GM18505 (cell line): ENCODE measurements around the gene WASF2.
"Not testable (repeated sequence)": the region's sequence is repeated elsewhere in the genome, so short reads cannot be mapped to it uniquely, and the experiment has no call there.

Experiments used
- ATAC-seq: cut with Tn5 transposase; IDR thresholded peaks from one replicate; pipeline ENCODE4 v1.9.1; 2021; ENCODE audit not compliant: unreplicated experiment
- POLR2A ChIP-seq: IDR thresholded peaks from 4 replicates; pipeline ENCODE4 v1.6.1; 2011; ENCODE audit warnings: borderline replicate concordance; ENCODE audit not compliant: insufficient read depth, insufficient read length; ENCODE audit errors: extremely low read depth

The WASF2 gene

DNA sequence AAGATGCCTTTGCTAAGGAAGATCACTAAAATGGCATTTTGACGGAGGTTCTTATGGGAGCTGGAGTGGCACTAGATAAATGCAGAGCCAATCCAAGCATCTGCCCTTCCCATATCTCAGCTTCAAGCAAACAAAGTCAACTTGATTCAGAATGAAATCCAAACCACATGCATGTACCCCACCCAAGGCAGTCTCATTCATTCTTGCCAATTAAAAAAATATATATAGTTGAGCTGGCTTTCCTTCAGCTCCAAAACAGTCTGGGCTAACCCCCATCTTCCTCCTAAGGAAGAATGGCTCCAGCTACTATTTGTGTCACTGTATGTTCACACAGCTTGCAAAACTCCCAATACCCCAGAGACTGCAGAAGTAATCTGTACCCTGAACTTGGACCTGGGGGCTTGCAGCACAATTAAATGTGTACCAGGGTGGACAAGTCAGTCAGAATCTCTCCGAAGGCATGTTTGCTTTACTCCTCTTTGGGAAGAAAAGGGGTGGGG is 62.1 kb downstream of the WASF2 start:
- no peak for ATAC-seq
- TF ChIP-seq POLR2A = no peak

DNA sequence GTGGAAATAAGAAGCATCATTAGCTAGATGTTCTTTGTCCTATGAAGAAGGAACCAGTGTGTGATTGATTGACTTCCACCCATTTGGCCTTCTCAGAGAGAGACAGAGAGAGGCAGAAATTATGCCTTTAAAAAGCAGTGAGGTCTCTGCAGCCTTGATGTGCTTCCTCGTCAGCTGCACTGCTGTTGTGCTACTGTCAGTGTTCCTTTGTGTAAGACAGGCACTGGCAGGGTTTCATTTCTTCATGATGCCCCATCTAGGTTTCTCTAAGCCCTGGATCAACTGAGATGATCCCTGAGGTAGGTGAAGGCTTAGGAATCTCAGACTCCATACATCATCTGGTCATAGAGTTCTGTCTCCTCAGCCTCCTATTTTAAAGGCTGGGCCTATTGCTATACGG is 62.6 kb downstream of the WASF2 start:
- TF ChIP-seq POLR2A = no peak
- no peak for ATAC-seq

DNA sequence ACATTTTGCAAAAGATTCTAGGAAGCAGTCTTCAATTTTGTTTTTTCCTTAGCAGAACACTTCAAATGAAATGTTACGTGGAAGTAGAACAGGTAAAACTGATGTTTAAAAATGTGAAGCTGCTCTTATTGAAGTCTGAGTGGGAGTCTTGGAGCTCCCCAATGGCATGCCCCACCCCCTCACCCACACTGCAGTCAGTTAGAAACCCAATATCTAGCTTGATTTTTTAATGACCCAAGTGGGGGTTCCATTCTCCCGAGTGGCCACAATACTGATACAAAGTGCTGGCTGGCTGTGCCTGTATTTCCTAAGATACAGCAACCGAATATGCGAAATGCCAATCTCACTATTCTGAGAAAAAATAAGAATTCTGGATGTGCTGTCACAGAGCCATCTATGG is 66.3 kb downstream of the WASF2 start:
- ATAC-seq = no peak

DNA sequence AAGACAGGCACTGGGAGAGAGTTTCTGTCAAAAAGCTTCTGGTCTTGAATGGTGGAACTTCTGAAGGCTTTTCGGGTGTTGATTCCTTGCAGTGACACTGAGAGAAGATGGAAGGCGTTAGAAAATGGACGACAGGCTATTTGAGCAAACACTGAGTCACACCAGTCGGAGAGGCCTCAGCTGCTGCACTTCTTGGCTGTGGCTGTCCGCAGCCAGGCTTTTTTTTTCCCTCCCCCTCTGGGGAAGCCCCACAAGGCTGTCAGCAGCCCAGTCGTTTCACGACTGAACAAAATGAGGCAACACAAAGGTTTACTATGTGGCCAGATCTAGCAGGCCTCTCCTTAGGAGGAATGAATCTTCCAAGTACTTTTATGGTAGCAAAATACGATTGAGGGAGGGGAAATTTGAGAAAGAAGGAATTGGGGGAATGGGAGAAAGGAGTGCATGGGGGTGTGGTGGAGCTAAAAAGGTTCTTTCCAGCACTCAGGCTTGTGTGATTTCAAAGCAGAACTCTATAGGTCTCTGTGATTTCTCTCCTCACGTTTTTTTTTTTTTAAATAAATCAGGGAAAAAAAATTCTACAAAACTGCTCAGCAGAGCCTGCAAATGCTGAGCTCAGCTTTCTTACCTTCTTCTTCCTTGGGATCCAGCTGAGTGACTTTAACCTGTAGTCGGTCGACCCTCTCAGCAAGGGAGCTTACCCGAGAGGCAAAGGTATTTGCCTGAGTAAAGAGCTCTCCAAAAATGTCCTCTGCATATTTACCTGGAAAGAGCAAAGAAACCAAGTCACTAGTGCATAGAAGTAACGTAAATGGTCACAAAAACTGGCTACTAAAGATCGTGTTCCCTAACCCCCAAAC is 71.4 kb downstream of the WASF2 start:
- peak; percentile 44 for TF ChIP-seq POLR2A
- ATAC-seq = no peak

More for the DNA sequence above, 66.3 kb downstream of the WASF2 start:
- TF ChIP-seq POLR2A = no peak

DNA sequence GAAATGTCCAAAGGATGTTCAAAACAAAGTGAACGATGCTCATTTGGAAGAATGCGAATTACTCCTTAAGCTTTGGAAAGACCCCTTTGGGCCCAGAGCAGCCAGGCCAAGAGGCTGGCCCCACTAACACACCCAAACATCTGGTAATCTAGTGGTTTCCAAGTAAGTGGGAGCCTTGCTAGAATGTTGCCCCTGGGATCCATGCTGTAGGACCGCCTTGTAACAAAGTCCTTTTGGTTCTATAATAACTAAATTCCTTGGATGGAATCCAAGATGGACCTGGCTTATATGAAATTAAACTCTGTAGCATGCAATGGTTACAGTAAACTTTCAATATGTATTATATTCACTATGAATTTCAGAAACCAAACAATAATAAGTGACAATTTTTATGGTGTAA is 72.3 kb downstream of the WASF2 start:
- no peak for ATAC-seq
- no peak for TF ChIP-seq POLR2A

DNA sequence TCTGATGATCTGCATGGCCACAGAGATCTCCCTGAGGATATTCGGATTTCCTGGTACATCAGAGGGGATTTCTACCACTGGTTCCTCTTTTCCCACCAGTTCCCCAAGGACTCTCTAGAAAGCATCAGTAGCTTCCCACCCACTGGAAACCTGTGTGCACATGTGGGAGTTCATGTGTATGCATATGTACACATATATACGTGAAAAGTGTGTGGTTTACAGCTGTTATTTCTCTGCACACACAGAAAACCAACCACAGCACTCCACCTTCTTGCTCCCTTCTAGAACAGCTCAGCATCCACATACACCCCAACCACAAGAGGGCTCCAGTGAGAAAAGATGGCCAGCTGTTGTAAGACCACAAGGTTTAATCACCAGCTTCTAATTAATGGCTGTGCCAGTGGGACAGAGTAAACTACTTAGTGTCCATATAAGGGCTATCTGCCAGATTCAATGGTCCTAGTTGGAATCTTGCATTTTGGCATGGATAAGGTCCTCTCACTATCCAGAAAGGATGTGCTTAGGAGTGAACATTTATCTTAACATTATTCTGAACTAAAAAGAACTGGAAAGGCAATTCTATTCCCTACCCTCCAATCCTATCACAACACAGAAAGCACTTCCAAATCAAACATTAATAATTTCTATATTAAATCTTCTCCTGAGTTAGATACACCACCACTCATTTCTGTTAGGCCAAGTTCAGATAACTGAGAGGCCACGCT is 73.4 kb downstream of the WASF2 start:
- ATAC-seq = no peak
- TF ChIP-seq POLR2A = no peak

DNA sequence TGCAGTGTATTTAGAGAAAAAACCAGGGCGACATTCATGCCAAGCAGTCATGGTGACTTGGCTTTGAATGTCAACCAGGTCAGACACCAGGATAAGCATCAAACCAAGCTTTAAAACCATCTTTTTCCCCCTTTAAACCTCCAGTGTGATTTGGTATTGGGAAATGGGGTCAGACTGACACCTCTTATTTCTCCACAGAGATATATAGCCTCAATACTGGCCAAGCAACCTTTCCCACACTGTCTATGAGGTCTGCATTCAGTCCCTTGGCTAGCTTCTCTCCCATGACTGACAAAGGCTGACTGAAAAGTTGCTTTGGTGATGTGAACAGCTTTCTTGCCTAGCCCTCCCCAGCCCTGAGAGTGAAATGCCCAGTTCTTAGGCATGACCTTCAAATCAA is 75.9 kb downstream of the WASF2 start:
- ATAC-seq = no peak
- no peak for TF ChIP-seq POLR2A

DNA sequence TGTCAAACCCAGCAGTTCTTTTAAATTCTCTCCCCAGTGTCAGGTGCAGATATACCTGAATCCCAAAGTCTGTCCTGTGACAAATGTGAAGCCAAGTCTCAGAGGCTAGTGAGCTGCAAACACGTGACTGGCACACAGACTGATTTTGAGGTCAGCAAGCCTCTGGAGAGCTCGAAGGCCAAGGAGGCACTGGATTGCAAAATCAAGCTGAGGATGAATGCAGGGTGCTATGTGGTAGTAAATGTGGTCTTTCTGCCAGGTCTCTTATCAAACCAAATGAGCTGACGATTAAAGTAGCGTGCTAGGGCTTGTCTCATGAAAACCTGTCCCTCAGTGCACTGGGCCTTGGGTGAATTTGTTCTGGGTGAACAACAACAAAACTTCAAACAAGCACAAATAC is 77.0 kb downstream of the WASF2 start:
- TF ChIP-seq POLR2A = no peak
- ATAC-seq = no peak

DNA sequence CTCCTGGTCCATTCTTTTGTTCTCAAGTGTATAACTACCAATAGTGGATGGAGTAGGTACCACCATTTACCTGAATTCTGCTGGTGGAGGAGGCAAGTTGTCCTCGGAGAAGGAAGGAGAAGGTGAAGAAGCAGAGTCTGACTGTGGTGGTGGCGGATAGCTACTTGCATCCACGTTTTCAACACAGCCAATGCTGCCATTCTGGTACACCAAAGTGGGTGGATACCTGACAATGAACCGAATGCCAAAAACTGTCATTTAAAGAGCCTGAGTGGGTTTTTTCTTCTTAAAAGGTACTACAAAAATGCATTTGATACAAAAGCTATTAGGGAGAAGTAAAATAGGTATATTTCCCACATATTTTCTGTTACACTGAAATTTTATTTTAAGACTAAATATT is 77.5 kb downstream of the WASF2 start:
- ATAC-seq = no peak

DNA sequence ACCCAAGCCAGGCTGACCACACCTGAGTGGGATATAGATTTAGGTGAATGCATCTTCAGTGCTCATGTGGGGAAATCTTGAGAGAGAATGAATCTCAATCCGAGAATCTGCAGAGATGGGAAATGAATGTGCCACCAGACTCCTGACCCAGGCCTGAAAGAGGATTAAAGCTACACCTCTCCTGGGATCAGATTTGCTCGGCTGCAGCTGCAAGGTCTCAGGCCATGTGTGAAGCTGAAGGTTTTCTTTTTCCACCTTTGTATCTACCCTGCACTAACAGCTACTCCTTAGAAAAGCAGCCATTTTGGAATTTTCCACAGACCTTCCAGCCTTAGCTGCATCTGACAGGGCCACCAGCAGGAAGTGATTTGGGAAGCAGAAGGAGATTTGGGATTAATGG is 79.3 kb downstream of the WASF2 start:
- ATAC-seq = no peak
- TF ChIP-seq POLR2A = no peak

More for the DNA sequence above, 77.5 kb downstream of the WASF2 start:
- TF ChIP-seq POLR2A = no peak

DNA sequence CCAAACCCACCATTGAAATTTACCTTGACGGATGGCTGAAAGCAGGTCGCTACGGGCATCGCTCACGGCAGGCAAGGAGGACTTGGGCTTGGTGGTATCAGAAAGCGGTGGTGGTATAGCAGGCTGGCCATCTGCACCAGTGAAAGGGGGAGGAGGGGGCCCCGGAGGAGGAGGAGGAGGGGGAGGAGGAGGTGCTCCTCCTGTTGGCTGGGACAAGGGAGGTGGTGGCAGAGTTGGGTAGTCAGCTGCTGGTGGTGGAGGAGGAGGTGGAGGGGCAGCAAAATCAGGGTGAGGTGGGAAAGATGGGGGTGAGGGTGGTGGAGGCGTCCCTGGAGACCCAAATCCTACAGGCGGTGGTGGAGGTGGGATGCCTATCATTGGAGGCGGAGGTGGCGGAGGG is 80.3 kb downstream of the WASF2 start:
- no peak for TF ChIP-seq POLR2A
- no peak for ATAC-seq

DNA sequence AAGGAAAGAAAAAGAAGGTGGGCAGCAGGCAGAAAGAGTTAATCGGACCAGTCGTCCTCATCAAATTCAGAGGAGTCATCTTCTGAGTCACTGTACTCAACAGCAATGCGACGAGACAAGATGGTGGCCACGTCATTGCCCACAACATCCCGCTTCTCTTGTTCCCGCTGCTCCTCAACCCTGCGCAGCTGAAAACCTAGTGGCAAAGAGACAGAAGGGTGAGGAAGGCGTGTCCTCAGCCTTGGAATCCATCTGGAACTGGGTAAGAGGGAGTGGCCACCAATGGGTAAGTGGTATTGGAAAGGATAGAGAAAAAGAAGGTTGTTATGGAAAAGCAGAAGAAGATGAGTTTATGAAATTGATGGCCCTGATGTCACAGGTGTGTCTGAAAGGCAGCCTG is 81.8 kb downstream of the WASF2 start:
- TF ChIP-seq POLR2A = no peak

DNA sequence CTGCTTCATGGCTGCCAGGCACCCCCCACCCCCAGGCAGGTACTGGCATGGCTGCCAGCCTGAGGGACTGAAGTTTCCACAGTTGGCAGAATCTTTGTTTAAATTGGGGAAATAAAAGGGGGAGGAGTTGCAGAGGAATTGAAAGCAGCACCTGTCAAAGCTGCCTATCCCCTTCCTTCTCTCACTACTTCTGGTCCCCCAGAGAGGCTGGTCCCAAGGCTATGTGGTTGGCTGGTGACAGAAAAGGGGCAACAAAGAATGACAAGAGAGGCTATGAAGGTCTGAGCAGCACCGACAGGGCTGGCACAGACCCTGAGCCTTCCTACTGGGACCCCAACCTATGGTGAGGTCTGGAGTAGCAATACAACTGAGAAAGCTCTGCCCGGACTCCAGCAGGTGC is 83.2 kb downstream of the WASF2 start:
- not testable (repeated sequence) for ATAC-seq

More for the DNA sequence above, 81.8 kb downstream of the WASF2 start:
- ATAC-seq = no peak

DNA sequence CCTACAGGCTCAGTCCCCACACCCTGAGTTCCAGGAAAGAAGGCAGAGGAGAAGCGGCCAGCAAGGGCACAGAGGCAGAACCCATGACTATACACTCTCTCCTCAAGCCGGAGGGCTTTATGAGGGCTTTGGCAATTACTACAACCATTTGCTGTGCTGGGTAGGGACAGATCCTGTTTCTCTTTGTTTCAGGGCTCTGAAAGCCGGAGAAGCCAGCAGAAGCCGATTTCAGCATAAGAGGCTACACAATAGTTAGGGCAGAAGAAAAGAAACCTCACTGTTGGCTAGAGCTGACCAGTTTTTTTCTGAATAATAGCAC is 83.6 kb downstream of the WASF2 start:
- ATAC-seq = no peak
- no peak for TF ChIP-seq POLR2A

DNA sequence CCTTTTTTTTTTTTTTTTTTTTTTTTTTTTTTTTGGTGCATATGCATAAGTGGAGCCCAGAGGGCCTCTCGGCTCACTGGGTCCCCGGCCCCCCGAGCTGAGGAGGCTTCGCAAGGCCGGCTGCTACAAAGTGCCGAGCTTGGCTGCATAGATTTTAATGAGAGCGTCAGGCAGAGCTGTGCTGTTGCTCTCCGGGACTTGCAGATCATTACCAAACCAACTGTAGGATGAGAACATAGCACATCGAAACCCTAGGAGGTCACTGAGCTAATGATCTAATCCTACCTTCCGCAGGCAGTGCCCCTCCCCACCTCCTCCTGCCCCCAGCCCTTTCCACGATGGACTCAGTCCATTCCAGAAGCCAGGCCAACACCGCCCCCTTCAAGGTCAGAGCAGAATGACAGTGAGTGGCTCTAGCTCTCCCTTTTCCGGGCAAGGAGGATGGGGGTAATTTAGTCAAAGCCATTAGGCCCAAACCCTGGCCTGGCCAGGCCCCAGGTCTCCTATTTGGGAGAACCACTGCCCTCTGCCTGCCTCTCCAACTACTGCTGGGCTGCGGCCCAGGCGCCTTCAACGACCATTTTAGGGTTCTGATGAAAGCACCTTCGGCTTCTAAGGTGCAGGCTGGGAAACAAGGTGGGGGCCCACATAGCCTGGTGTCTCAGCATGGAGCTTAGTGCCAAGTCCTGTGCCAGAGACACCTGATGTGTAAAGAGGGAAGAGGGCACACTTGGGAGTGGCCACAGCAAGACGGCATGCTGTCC is 84.2 kb downstream of the WASF2 start:
- ATAC-seq = not testable (repeated sequence)
